ENCODE measurements around the gene ILKAP. TPM values are rescaled to one million over a fixed set of nuclear protein-coding genes. Genes with fewer than 3 reads are reported as not detected.

ILKAP gene
- total RNA-seq, 1 experiment from 2014 or later: 49.9 TPM

- POLR2A ChIA-PET: interaction anchor here (0.6 kb wide), 1 partner anchor 80 kb away, joined by 3 read pairs; no protein-coding TSS in a partner anchor
- Histone ChIP-seq H3K36me3 (ENCODE audit: control insufficient read depth, insufficient read depth, low read length) (no peaks in the 10 kb centered on the region), H3K9me3 (ENCODE audit: control insufficient read depth, insufficient read depth, low read depth, low read length) (no peaks in the 10 kb centered on the region), H3K27me3 (ENCODE audit: control insufficient read depth, insufficient read depth, low read length) (no peaks in the 10 kb centered on the region), H3K4me3 (ENCODE audit: low read depth in 2 of 2, low read length in 2 of 2) (no peak overlapping the region), H3K4me1 (ENCODE audit: control insufficient read depth, insufficient read depth, low read length) (peaks cover 7% of the 10 kb centered on the region), H3K27ac (ENCODE audit: low read length) (no peak overlapping the region)
- no peak for DNase-seq (ENCODE audit: low read depth, low spot score)
- no peak for ATAC-seq
- BruUV-seq (replicated peaks): no TSS peak
- TF ChIP-seq SIN3A (IDR thresholded peaks at IDR 0.05; ENCODE audit: borderline replicate concordance, insufficient read depth, low read depth, low read length) (no peak), POLR2AphosphoS5 (IDR thresholded peaks at IDR 0.05; ENCODE audit: low read depth, low read length) (no peak), CTCF (IDR thresholded peaks at IDR 0.05) (no peak; the same call in 1 of the 2 replicates), TCF7L2 (IDR thresholded peaks at IDR 0.05; ENCODE audit: low read depth, low read length) (no peak), REST (IDR thresholded peaks at IDR 0.05; ENCODE audit: insufficient read depth in 1 of 2, low read depth in 2 of 2, low read length in 1 of 2) (no peak)
- intact Hi-C loops (cut with micrococcal nuclease; ENCODE audit: unreplicated experiment) (no loop called here), in situ Hi-C loops (cut with HindIII; ENCODE audit: low pct_unique_long_range_greater_than_20kb, low sequenced_read_pairs) (no loop called here)
- CTCF ChIA-PET: interaction anchor here (0.6 to 0.7 kb wide), 2 partner anchors 78 to 588 kb away, joined by 3 read pairs; no protein-coding TSS in a partner anchor
Measured at GRCh38 chr2:238160206-238161129, 43.0 kb downstream of the ILKAP start.

- Histone ChIP-seq H3K4me1 (ENCODE audit: control insufficient read depth, insufficient read depth, low read length) (peaks cover 7% of the 10 kb centered on the region), H3K27me3 (ENCODE audit: control insufficient read depth, insufficient read depth, low read length) (no peaks in the 10 kb centered on the region), H3K27ac (ENCODE audit: low read length) (no peak overlapping the region), H3K4me3 (ENCODE audit: low read depth in 2 of 2, low read length in 2 of 2) (peak overlapping the region; percentile 45 to 63), H3K36me3 (ENCODE audit: control insufficient read depth, insufficient read depth, low read length) (no peaks in the 10 kb centered on the region), H3K9me3 (ENCODE audit: control insufficient read depth, insufficient read depth, low read depth, low read length) (no peaks in the 10 kb centered on the region)
- ATAC-seq: no peak
- no TSS peak for BruUV-seq (replicated peaks)
- POLR2A ChIA-PET: interaction anchor here (0.6 kb wide), 1 partner anchor 81 kb away, joined by 3 read pairs; no protein-coding TSS in a partner anchor
- CTCF ChIA-PET: interaction anchor here (0.6 to 0.7 kb wide), 3 partner anchors 33 to 587 kb away, joined by 3 read pairs; no protein-coding TSS in a partner anchor
- TF ChIP-seq SIN3A (IDR thresholded peaks at IDR 0.05; ENCODE audit: borderline replicate concordance, insufficient read depth, low read depth, low read length): no peak
- no peak for TF ChIP-seq POLR2AphosphoS5 (IDR thresholded peaks at IDR 0.05; ENCODE audit: low read depth, low read length)
- no peak for TF ChIP-seq REST (IDR thresholded peaks at IDR 0.05; ENCODE audit: insufficient read depth in 1 of 2, low read depth in 2 of 2, low read length in 1 of 2)
- TF ChIP-seq TCF7L2 (IDR thresholded peaks at IDR 0.05; ENCODE audit: low read depth, low read length): no peak
- TF ChIP-seq CTCF (IDR thresholded peaks at IDR 0.05): no peak
- intact Hi-C loops (cut with micrococcal nuclease; ENCODE audit: unreplicated experiment): no loop called here
- in situ Hi-C loops (cut with HindIII; ENCODE audit: low pct_unique_long_range_greater_than_20kb, low sequenced_read_pairs): no loop called here
- DNase-seq (ENCODE audit: low read depth, low spot score): no peak
Measured at GRCh38 chr2:238159661-238160205, 43.8 kb downstream of the ILKAP start.

Measured in Panc1 (cell line).